AG04450 (cell line): Measurements from ENCODE around the gene UBL7. TPM values are rescaled to one million over a fixed set of nuclear protein-coding genes. Genes with fewer than 3 reads are reported as not detected.

ENCODE experiments used
- CTCF ChIA-PET: fragments of 300-600, 350-600 bp; formaldehyde crosslinking; extraction: SDS; loops from one replicate; lab custom pipeline; 2022; ENCODE audit warnings: antibody characterized with exemption, inconsistent platforms; lab: Charles Lee
- POLR2A ChIA-PET: fragments of 350-600 bp; formaldehyde crosslinking; extraction: SDS; loops from one replicate; lab custom pipeline; 2021; ENCODE audit warnings: antibody characterized with exemption, inconsistent platforms; lab: Yijun Ruan, JAX
- DNase-seq: peaks from one replicate; pipeline ENCODE4 v3.0.0-alpha.2; 2011; ENCODE audit warnings: low read depth, low spot score
- H3K27ac ChIP-seq: one replicate; pipeline ENCODE4 v1.5.1; 2012; ENCODE audit warnings: low read depth, low read length, control low read depth
- H3K27me3 ChIP-seq: one replicate; pipeline ENCODE4 v1.6.0; 2012; ENCODE audit warnings: low read length; ENCODE audit not compliant: control insufficient read depth, insufficient read depth
- H3K4me3 ChIP-seq: 2 replicates; pipeline ENCODE4 v1.5.1; 2011; ENCODE audit warnings: mild to moderate bottlenecking, low read depth, low read length, control low read depth
- H3K9me3 ChIP-seq: 2 replicates; pipeline ENCODE4 v1.5.1; 2012; ENCODE audit warnings: low read length; ENCODE audit not compliant: control insufficient read depth, insufficient read depth
- polyA plus RNA-seq: library from polyadenylated mRNA; depleted of rRNA; stranded (reverse); fragments of >200 nt; gene quantifications from 2 replicates; pipeline ENCODE4 v1.2.3, GENCODE V29; 2011
- TF ChIP-seq, protein P1 (sequence below): IDR thresholded peaks from 2 replicates; pipeline ENCODE4 v1.5.1; 2011; ENCODE audit warnings: low read depth, low read length, control low read depth, inconsistent platforms

Gene UBL7
- polyA plus RNA-seq, 1 experiment: 76.6 TPM

DNA sequence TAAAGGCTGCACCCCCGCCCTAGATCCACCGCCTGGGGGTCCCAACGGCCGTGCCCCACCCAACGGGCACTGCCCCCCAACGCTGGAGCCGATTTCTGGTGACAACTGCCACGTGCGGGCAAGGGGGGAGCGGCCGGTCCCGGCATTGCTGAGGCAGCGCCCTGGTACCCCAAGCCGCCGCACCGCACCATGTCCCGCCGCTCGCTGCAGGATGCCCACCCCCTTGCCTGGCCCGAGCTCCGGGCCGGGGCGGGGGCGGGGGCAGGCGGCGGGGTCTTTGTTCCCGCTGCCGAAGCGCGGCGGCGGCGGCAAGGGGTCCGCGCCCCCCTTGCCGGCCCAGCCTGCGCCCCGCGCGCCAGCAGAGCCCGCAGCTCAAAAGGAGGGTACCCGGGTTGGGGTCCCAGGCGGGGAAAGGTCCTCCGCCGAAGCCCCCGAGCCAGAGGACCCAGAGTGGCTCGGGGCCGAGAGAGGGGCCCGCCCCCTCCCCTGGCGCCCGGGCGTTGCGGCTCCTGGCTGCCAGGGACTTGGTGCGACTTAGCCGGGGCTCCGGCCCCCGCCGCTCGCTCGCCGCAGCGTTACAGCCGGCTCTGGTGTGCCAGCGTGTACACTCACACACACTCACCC, 27.9 kb downstream of the UBL7 start:
- Histone ChIP-seq H3K9me3 (no peaks in the 10 kb centered on the region; the same call in 1 of the 2 replicates), H3K4me3 (peak overlapping the region; percentile 81), H3K27ac (no peak overlapping the region), H3K27me3 (no peaks in the 10 kb centered on the region)
- TF ChIP-seq, protein P1, sequence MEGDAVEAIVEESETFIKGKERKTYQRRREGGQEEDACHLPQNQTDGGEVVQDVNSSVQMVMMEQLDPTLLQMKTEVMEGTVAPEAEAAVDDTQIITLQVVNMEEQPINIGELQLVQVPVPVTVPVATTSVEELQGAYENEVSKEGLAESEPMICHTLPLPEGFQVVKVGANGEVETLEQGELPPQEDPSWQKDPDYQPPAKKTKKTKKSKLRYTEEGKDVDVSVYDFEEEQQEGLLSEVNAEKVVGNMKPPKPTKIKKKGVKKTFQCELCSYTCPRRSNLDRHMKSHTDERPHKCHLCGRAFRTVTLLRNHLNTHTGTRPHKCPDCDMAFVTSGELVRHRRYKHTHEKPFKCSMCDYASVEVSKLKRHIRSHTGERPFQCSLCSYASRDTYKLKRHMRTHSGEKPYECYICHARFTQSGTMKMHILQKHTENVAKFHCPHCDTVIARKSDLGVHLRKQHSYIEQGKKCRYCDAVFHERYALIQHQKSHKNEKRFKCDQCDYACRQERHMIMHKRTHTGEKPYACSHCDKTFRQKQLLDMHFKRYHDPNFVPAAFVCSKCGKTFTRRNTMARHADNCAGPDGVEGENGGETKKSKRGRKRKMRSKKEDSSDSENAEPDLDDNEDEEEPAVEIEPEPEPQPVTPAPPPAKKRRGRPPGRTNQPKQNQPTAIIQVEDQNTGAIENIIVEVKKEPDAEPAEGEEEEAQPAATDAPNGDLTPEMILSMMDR: no peak
- no peak for DNase-seq
- CTCF ChIA-PET: interaction anchor here (12.9 kb wide), 1 partner anchor 49 kb away, joined by 209 read pairs; no protein-coding TSS in a partner anchor
- POLR2A ChIA-PET: interaction anchor here (1.7 kb wide), 1 partner anchor 11 kb away, joined by 5 read pairs; no protein-coding TSS in a partner anchor

DNA sequence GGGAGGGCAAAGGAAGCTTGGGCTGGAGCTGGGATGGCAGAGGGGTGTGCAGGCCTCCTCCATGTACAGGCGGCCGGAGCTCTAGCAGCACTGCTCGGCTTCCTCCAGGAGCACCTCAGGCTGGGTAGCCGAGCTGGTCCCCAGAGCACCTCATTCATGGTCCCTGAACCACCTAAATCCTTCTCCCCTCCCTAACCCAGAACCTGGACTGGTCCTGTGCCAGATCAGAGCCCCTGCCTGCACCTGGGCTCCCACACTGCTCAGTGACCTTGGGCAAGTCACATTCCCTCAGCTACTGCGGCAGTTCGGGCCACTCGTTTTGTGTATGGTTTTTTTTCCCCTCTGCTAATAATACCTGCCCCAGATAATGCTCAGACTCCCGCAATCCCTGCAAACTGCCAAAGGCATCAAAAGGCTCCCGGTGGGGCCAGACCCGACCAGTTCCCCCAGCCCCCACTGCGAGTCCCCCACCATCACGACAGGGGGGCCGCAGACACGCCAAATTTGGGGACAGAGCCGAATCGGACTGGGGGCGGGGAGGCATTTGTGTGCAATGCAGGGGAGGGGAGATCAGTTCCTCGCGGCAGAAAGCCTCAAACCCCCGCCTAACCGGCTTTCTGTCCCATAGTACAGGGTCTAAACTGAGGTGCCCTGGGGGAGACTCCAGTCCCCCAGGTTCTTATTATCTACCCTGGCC, 28.5 kb downstream of the UBL7 start:
- no peaks in the 10 kb centered on the region for H3K27me3 ChIP-seq
- ChIA-PET CTCF (interaction anchor here (1.9 kb wide), 1 partner anchor 50 kb away, joined by 6 read pairs; no protein-coding TSS in a partner anchor), POLR2A (interaction anchor here (0.7 to 1.2 kb wide), 3 partner anchors 10 to 1483 kb away, joined by 3 to 6 read pairs (median 4); no protein-coding TSS in a partner anchor)
- H3K4me3 ChIP-seq: peak overlapping the region; percentile 81
- DNase-seq: no peak
- H3K27ac ChIP-seq: no peak overlapping the region
- TF ChIP-seq, protein P1: no peak
- H3K9me3 ChIP-seq: no peaks in the 10 kb centered on the region; the same call in 1 of the 2 replicates

DNA sequence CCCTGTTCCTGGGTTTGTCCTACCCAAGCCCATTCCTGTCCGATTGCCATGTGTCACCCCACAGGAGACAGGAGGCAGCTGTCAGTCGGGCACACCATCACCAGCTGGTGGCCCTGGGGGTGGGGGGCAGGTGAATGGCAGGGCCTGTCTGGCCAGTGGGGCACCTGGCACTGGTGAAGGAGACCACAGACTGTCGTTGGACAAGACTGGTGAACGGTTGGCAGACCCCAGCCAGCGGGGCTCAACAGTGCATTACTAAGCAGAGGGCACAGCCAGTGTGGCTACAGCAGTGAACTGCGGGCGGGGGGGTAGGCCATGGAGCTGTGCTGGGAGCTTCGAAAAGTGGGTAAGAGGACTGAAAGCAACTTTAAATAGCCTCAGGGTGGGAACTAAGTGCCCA, 29.3 kb downstream of the UBL7 start:
- peak overlapping the region; percentile 81 for H3K4me3 ChIP-seq
- no peaks in the 10 kb centered on the region for H3K27me3 ChIP-seq
- no peak for DNase-seq
- POLR2A ChIA-PET: interaction anchor here (0.6 to 1.2 kb wide), 3 partner anchors 9 to 253 kb away, joined by 4 to 6 read pairs (median 6); no protein-coding TSS in a partner anchor
- TF ChIP-seq, protein P1: no peak
- H3K27ac ChIP-seq: no peak overlapping the region
- CTCF ChIA-PET: interaction anchor here (0.9 to 1.9 kb wide), 2 partner anchors 49 to 337 kb away, joined by 4 to 6 read pairs; no protein-coding TSS in a partner anchor
- H3K9me3 ChIP-seq: no peaks in the 10 kb centered on the region; the same call in 1 of the 2 replicates

DNA sequence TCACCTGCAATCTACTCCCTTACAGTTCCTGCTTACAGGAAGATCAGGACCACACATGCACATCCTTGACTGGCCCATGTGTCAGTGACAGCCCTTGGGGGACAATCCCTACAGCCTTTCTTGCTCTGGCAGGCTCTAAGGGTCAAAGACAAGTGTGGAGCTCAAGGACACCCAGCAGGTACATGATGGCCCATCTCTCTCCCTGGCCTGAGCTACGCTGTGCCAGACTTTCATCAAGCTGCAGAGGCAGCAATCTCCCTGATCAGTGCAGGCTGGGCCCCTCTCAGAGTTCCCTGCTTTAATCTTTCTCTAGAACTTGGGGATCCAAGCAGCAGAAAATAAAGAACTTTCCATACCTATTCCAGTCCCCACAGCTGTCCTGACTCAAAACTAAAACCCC, 29.8 kb downstream of the UBL7 start:
- Histone ChIP-seq H3K4me3 (peak overlapping the region; percentile 81), H3K9me3 (no peaks in the 10 kb centered on the region; the same call in 1 of the 2 replicates), H3K27ac (no peak overlapping the region), H3K27me3 (no peaks in the 10 kb centered on the region)
- TF ChIP-seq, protein P1: no peak
- DNase-seq: no peak
- CTCF ChIA-PET: interaction anchor here (0.9 to 1.9 kb wide), 3 partner anchors 8 to 337 kb away, joined by 4 to 11 read pairs (median 6); no protein-coding TSS in a partner anchor
- POLR2A ChIA-PET: interaction anchor here (0.6 to 1.2 kb wide), 2 partner anchors 11 to 253 kb away, joined by 4 to 6 read pairs; no protein-coding TSS in a partner anchor
